Neural progenitor cell (in vitro differentiated cells): ENCODE measurements around the gene PGAP6. TPM values are rescaled to one million over a fixed set of nuclear protein-coding genes. Genes with fewer than 3 reads are reported as not detected.

Source experiments
- DNase-seq: peaks from one replicate; pipeline ENCODE4 v3.0.0-alpha.2; 2016; ENCODE audit warnings: low spot score
- H2AFZ ChIP-seq: fragments of 200-600 bp; sonication (generic); replicated peaks from 2 replicates; pipeline ENCODE4 v1.6.1; 2016; ENCODE audit warnings: antibody characterized with exemption
- H3F3A ChIP-seq: fragments of 200-600 bp; sonication (generic); 2 replicates; pipeline ENCODE4 v1.6.1; 2016; ENCODE audit warnings: antibody characterized with exemption, low read depth
- H3K27ac ChIP-seq: fragments of 200-600 bp; sonication (generic); 2 replicates; pipeline ENCODE4 v1.5.1; 2016; ENCODE audit warnings: mild to moderate bottlenecking
- H3K27me3 ChIP-seq: fragments of 200-600 bp; sonication (generic); 2 replicates; pipeline ENCODE4 v1.6.1; 2016; ENCODE audit warnings: mild to moderate bottlenecking, moderate library complexity
- H3K36me3 ChIP-seq: fragments of 200-600 bp; sonication (generic); 2 replicates; pipeline ENCODE4 v1.5.1; 2016
- H3K4me1 ChIP-seq: fragments of 200-600 bp; sonication (generic); 2 replicates; pipeline ENCODE4 v1.6.1; 2016; ENCODE audit warnings: mixed run types
- H3K4me2 ChIP-seq: fragments of 200-600 bp; sonication (generic); 2 replicates; pipeline ENCODE4 v1.6.1; 2016
- H3K4me3 ChIP-seq: fragments of 200-600 bp; sonication (generic); 2 replicates; pipeline ENCODE4 v1.5.1; 2016
- H3K79me2 ChIP-seq: fragments of 200-600 bp; sonication (generic); 2 replicates; pipeline ENCODE4 v1.6.1; 2016; ENCODE audit warnings: low read depth
- H3K9ac ChIP-seq: fragments of 200-600 bp; sonication (generic); 2 replicates; pipeline ENCODE4 v1.6.1; 2016
- H3K9me3 ChIP-seq: fragments of 200-600 bp; sonication (generic); 2 replicates; pipeline ENCODE4 v1.5.1; 2016; ENCODE audit warnings: low read depth
- H4K20me1 ChIP-seq: fragments of 200-600 bp; sonication (generic); 2 replicates; pipeline ENCODE4 v1.6.1; 2016; ENCODE audit warnings: low read depth
- H3K27ac Mint-ChIP-seq: 3 replicates; pipeline ENCODE4 v1.8.0; 2021; ENCODE audit warnings: mixed read lengths
- H3K27me3 Mint-ChIP-seq: 2 replicates; pipeline ENCODE4 v1.8.0; 2022; ENCODE audit warnings: low read depth, mild to moderate bottlenecking, inconsistent platforms, moderate library complexity, mixed read lengths; ENCODE audit not compliant: insufficient read depth
- H3K36me3 Mint-ChIP-seq: 3 replicates; pipeline ENCODE4 v1.8.0; 2021; ENCODE audit warnings: mixed read lengths
- H3K4me1 Mint-ChIP-seq: 3 replicates; pipeline ENCODE4 v1.8.0; 2021; ENCODE audit warnings: mixed read lengths
- H3K4me3 Mint-ChIP-seq: 3 replicates; pipeline ENCODE4 v1.8.0; 2021; ENCODE audit warnings: mild to moderate bottlenecking, moderate library complexity, mixed read lengths
- H3K9me3 Mint-ChIP-seq: 3 replicates; pipeline ENCODE4 v1.8.0; 2020; ENCODE audit warnings: mixed read lengths
- CTCF ChIP-seq: fragments of 200-600 bp; sonication (generic); IDR thresholded peaks from 2 replicates; pipeline ENCODE4 v1.5.1; 2017; ENCODE audit warnings: antibody characterized with exemption, mild to moderate bottlenecking
- EZH2 ChIP-seq: fragments of 200-600 bp; sonication (generic); IDR thresholded peaks from 2 replicates; pipeline ENCODE4 v1.6.1; 2017; ENCODE audit warnings: antibody characterized with exemption, mild to moderate bottlenecking, moderate library complexity
- EZH2phosphoT487 ChIP-seq: fragments of 200-600 bp; sonication (generic); IDR thresholded peaks from 2 replicates; pipeline ENCODE4 v1.6.1; 2017; ENCODE audit warnings: antibody characterized with exemption
- total RNA-seq: library from RNA; depleted of rRNA; stranded (reverse); fragments of >200 nt; gene quantifications from 2 replicates; pipeline ENCODE4 v1.2.3, GENCODE V29; 2015; ENCODE audit warnings: low replicate concordance

PGAP6 gene
- total RNA-seq, 1 donor from 2014 or later, result 16.7 TPM

GRCh38 chr16:347203-347602 lies 34.6 kb downstream of the PGAP6 start:
- Mint-ChIP-seq H3K27me3 (peaks cover 6% of the 10 kb centered on the region), H3K27ac (no peak overlapping the region), H3K4me3 (no peak overlapping the region), H3K9me3 (peaks cover 4% of the 10 kb centered on the region), H3K4me1 (peaks cover 13% of the 10 kb centered on the region), H3K36me3 (peaks cover 48% of the 10 kb centered on the region)
- H3K9me3 ChIP-seq, result no peaks in the 10 kb centered on the region
- no peaks in the 10 kb centered on the region for H3K36me3 ChIP-seq
- H3K79me2 ChIP-seq, result peaks cover 98% of the 10 kb centered on the region
- DNase-seq, result no peak
- peaks cover 57% of the 10 kb centered on the region for H4K20me1 ChIP-seq
- no peak overlapping the region for H3K4me2 ChIP-seq
- H3K9ac ChIP-seq, result no peak overlapping the region
- H3K27ac ChIP-seq, result no peak overlapping the region
- H3K4me3 ChIP-seq, result no peak overlapping the region
- H3K27me3 ChIP-seq, result no peaks in the 10 kb centered on the region
- no peak for TF ChIP-seq CTCF
- no peak for TF ChIP-seq EZH2phosphoT487
- TF ChIP-seq EZH2, result no peak
- no peaks in the 10 kb centered on the region for H3K4me1 ChIP-seq
- H3F3A ChIP-seq, result no peaks in the 10 kb centered on the region
- no peak overlapping the region for H2AFZ ChIP-seq

GRCh38 chr16:346587-346986 lies 35.2 kb downstream of the PGAP6 start:
- no peak overlapping the region for H3K27ac ChIP-seq
- no peak overlapping the region for H3K4me2 ChIP-seq
- no peaks in the 10 kb centered on the region for H3F3A ChIP-seq
- H3K4me1 ChIP-seq, result no peaks in the 10 kb centered on the region
- H3K9ac ChIP-seq, result no peak overlapping the region
- H2AFZ ChIP-seq, result no peak overlapping the region
- no peaks in the 10 kb centered on the region for H3K27me3 ChIP-seq
- no peak for TF ChIP-seq EZH2
- no peak for TF ChIP-seq EZH2phosphoT487
- no peak for TF ChIP-seq CTCF
- H3K36me3 ChIP-seq, result no peaks in the 10 kb centered on the region
- Mint-ChIP-seq H3K27me3 (peaks cover 7% of the 10 kb centered on the region), H3K36me3 (peaks cover 52% of the 10 kb centered on the region), H3K27ac (no peak overlapping the region), H3K4me1 (peaks cover 13% of the 10 kb centered on the region), H3K9me3 (peaks cover 4% of the 10 kb centered on the region), H3K4me3 (no peak overlapping the region)
- no peak overlapping the region for H3K4me3 ChIP-seq
- H3K9me3 ChIP-seq, result no peaks in the 10 kb centered on the region
- peak; percentile 1 for DNase-seq
- H4K20me1 ChIP-seq, result peaks cover 56% of the 10 kb centered on the region
- peaks cover 93% of the 10 kb centered on the region for H3K79me2 ChIP-seq

GRCh38 chr16:345772-346171 lies 36.0 kb downstream of the PGAP6 start:
- no peak for TF ChIP-seq EZH2phosphoT487
- TF ChIP-seq CTCF, result no peak
- Histone ChIP-seq H2AFZ (no peak overlapping the region), H3K9ac (no peak overlapping the region), H3K79me2 (peaks cover 88% of the 10 kb centered on the region), H3K36me3 (no peaks in the 10 kb centered on the region), H3K27me3 (no peaks in the 10 kb centered on the region), H4K20me1 (peaks cover 48% of the 10 kb centered on the region), H3K4me1 (no peaks in the 10 kb centered on the region), H3K4me3 (no peak overlapping the region), H3F3A (no peaks in the 10 kb centered on the region), H3K4me2 (no peak overlapping the region), H3K27ac (no peak overlapping the region), H3K9me3 (no peaks in the 10 kb centered on the region)
- Mint-ChIP-seq H3K4me3 (no peak overlapping the region), H3K4me1 (peaks cover 11% of the 10 kb centered on the region), H3K36me3 (peaks cover 52% of the 10 kb centered on the region), H3K9me3 (peaks cover 4% of the 10 kb centered on the region), H3K27me3 (peaks cover 7% of the 10 kb centered on the region), H3K27ac (no peak overlapping the region)
- peak; percentile 0 for DNase-seq
